PFSK-1 (cell line): ENCODE results near the gene LHX5.

ENCODE experiments used
- POLR2AphosphoS5 ChIP-seq: IDR thresholded peaks from 2 replicates; pipeline ENCODE4 v1.6.1; 2012; ENCODE audit warnings: low read depth, mild to moderate bottlenecking, control low read depth, low read length, moderate library complexity
- TAF1 ChIP-seq: IDR thresholded peaks from 2 replicates; pipeline ENCODE4 v1.6.1; 2012; ENCODE audit warnings: low read length, control low read depth, borderline replicate concordance; ENCODE audit not compliant: insufficient read depth
- TF ChIP-seq, protein P1 (sequence below), 2 experiments: IDR thresholded peaks; 2 replicates each; pipeline versions ENCODE4 v1.6.1 to v1.8.0; 2011 to 2012; ENCODE audit warnings: low read depth in 2 of 2, low read length in 2 of 2, control low read depth in 1 of 2, inconsistent platforms in 1 of 2, mild to moderate bottlenecking in 1 of 2, moderate library complexity in 1 of 2; ENCODE audit not compliant: insufficient read depth in 1 of 2

DNA sequence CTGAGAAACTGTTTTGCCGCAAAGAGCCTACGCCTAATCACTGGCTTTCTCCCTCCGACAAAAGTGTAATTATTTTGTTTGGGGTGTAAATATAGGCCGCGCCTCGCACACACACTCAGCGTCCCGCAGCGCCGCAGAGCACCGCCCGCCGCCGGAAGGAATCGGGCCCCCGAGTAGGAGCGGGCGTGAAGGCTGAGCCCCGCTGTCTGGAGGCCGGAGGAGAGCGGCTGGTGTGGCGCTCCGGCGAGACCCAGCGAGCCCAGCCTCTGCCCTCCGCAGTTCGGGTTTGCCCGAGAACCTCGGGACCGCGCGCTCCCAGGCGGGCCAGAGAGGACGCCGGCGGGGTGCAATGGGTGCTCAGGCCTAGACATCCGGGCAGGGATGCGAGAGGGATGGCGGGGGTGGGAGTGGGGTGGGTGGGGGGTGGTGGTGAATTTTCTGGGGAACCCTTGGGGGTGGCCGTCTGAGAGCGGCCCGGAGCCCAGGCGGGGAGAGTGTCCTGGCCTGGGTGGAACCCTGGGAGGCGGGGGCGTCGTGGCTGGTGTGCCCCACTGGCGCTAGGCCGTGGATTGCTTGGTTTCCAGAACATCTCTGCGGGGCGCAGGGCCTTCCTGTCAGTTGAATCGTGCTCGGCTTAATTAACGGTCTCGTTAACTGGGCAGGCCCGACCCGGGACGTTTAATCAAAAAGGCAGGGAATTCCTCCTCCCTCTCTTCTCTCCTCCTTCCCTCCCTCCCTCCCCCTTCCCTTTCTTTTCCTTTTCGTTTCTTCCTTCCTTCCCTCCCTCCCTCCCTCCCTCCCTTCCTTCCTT, 4.7 kb upstream of the LHX5 start:
- TF ChIP-seq POLR2AphosphoS5 (no peak), TAF1 (no peak)
- TF ChIP-seq, protein P1, sequence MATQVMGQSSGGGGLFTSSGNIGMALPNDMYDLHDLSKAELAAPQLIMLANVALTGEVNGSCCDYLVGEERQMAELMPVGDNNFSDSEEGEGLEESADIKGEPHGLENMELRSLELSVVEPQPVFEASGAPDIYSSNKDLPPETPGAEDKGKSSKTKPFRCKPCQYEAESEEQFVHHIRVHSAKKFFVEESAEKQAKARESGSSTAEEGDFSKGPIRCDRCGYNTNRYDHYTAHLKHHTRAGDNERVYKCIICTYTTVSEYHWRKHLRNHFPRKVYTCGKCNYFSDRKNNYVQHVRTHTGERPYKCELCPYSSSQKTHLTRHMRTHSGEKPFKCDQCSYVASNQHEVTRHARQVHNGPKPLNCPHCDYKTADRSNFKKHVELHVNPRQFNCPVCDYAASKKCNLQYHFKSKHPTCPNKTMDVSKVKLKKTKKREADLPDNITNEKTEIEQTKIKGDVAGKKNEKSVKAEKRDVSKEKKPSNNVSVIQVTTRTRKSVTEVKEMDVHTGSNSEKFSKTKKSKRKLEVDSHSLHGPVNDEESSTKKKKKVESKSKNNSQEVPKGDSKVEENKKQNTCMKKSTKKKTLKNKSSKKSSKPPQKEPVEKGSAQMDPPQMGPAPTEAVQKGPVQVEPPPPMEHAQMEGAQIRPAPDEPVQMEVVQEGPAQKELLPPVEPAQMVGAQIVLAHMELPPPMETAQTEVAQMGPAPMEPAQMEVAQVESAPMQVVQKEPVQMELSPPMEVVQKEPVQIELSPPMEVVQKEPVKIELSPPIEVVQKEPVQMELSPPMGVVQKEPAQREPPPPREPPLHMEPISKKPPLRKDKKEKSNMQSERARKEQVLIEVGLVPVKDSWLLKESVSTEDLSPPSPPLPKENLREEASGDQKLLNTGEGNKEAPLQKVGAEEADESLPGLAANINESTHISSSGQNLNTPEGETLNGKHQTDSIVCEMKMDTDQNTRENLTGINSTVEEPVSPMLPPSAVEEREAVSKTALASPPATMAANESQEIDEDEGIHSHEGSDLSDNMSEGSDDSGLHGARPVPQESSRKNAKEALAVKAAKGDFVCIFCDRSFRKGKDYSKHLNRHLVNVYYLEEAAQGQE (IDR thresholded peaks at IDR 0.05; ENCODE audit: insufficient read depth in 1 of 2, low read depth in 2 of 2, low read length in 2 of 2): no peak
